Activated CD8-positive, alpha-beta memory T cell treated with anti-CD3 and anti-CD28 coated beads, Interleukin-2, amount 10 ng/mL, durations not matched to agents 7 days and 5 days (primary cell): ENCODE results near the gene TRIP10. TPM values are rescaled to one million over a fixed set of nuclear protein-coding genes. Genes with fewer than 3 reads are reported as not detected.
A peak's percentile ranks its signal among the peaks of the same experiment; 100 is the strongest.

Experiments used
- ATAC-seq: fragments of 150-1000 bp; cut with Tn5 transposase; one replicate; pipeline ENCODE4 v1.10.0; 2021; ENCODE audit warnings: moderate library complexity
- CTCF ChIA-PET: fragments of 350-600 bp; sonication (Branson Sonifier 250); formaldehyde crosslinking; loops from one replicate; lab custom pipeline; 2021; ENCODE audit warnings: antibody characterized with exemption; lab: Charles Lee
- DNase-seq: peaks from one replicate; pipeline ENCODE4 v3.0.0-alpha.2; 2020
- H3K27ac Mint-ChIP-seq: one replicate; pipeline ENCODE4 v1.8.0; 2021; ENCODE audit warnings: mild to moderate bottlenecking, mixed read lengths
- H3K27me3 Mint-ChIP-seq: one replicate; pipeline ENCODE4 v1.8.0; 2021; ENCODE audit warnings: mixed read lengths
- H3K36me3 Mint-ChIP-seq: one replicate; pipeline ENCODE4 v1.8.0; 2021; ENCODE audit warnings: mild to moderate bottlenecking, mixed read lengths
- H3K4me1 Mint-ChIP-seq: one replicate; pipeline ENCODE4 v1.8.0; 2021; ENCODE audit warnings: mixed read lengths
- H3K4me3 Mint-ChIP-seq: one replicate; pipeline ENCODE4 v1.8.0; 2021; ENCODE audit warnings: mild to moderate bottlenecking, moderate library complexity, mixed read lengths
- H3K9me3 Mint-ChIP-seq: one replicate; pipeline ENCODE4 v1.8.0; 2022; ENCODE audit warnings: low read depth, mixed read lengths
- total RNA-seq, 2 experiments: library from RNA; stranded (reverse); gene quantifications; one replicate each; pipeline ENCODE4 v1.2.3, GENCODE V29; 2021

TRIP10 gene
- 10 to 100 TPM; 13.7 to 22.2 TPM for total RNA-seq

DNA sequence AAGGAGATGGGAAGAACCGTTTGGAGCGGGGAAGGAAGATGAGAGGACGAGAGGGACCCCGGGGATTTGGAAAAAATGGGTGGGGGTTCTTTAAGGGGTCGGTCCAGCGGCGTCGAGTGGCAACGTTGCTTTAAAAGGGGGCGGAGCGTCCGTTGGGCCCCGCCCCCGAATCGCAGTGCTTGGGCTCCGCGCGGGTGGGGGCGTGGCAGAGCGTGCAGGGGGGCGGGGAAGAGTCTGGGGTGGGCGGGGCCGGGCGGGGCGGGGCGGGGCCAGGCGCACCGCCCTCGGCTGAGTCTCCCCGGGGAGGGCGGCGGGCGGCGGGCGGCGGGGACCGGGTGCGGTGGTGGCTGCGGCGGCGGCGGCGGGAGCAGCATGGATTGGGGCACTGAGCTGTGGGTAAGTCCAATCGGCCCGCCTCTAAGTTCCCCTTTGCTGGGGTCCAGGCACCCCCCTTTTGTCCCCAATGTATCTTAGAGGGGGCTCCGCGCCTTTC lies at the start of gene TRIP10:
Gene TRIP10 (plus strand): TSS at position 291 of the 493 bp plus-strand sequence. CDS start 82 bp downstream, at position 373.
- Mint-ChIP-seq H3K27me3 (no peaks in the 10 kb centered on the region), H3K27ac (peak within 1 kb of the TSS; percentile 99), H3K36me3 (peaks cover 2% of the 10 kb centered on the region), H3K9me3 (no peaks in the 10 kb centered on the region), H3K4me1 (peaks cover 36% of the 10 kb centered on the region), H3K4me3 (peak within 1 kb of the TSS; percentile 84)
- DNase-seq (peak; percentile 83), ATAC-seq (peak; percentile 3)
- CTCF ChIA-PET, result interaction anchor here (1.4 to 5.2 kb wide), 8 partner anchors 29 to 124 kb away, joined by 3 to 127 read pairs (median 16); partner anchors contain the start of genes SH2D3A and VAV1

DNA sequence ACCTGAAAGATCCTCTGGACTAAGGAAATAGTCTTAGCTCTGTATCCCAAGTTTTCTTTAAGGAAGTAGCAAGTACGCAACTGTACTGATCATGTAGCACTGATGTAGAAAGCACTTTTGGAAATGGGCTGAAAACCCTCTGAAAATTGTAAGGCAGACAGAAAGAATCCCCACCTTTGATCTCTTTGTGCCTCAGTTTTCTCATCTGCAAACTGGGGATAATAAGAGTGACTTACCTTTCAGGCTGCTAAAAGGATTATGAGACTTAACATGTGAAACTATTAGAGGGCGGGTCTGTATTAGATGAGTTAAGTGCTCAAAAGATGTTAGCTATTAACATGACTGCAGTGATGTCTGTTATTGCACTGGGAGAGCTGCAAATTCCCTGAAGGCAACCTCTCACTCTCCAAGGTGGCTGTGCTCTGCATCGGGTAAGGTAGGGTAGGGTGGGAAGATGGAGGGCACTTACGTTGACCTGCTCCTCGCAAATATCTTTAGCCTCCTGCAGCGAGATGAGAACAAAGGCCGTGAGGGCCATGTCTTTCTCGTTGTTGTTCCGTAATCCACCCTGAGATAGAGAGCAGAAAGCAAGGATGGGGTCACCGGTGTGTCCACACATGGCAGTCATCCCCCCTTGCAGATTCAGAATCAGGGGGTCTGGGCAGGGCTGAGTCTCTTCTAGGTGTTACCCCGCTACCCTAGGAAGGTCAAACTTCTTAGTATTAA lies 49.2 kb upstream of the TRIP10 start:
- ATAC-seq, result no peak
- no peak overlapping the region for H3K27ac Mint-ChIP-seq
- no peak for DNase-seq
- H3K36me3 Mint-ChIP-seq, result no peaks in the 10 kb centered on the region
- CTCF ChIA-PET, result no interaction called here
- no peak overlapping the region for H3K4me3 Mint-ChIP-seq
- H3K9me3 Mint-ChIP-seq, result peaks cover 3% of the 10 kb centered on the region
- no peaks in the 10 kb centered on the region for H3K27me3 Mint-ChIP-seq
- peaks cover 2% of the 10 kb centered on the region for H3K4me1 Mint-ChIP-seq

DNA sequence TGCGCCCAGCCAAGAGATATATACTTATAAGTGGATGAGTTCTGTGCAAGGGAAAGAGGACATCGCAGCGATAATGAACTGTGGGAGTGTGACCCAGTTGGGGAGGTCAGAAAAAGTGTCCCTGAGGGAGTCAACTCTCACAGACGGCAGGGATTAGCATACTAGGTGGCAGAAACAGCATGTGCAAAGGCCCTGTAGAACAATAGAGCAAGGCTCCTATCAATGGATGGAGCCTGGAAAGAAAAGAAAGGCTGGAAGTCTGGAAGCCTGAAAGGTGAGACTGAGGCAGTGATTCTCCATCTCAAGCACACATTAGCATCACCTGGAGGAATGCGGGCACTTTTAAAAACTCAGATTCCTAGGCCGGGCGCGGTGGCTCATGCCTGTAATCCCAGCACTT lies 48.1 kb upstream of the TRIP10 start:
- ATAC-seq, result no peak
- no peaks in the 10 kb centered on the region for H3K36me3 Mint-ChIP-seq
- peaks cover 3% of the 10 kb centered on the region for H3K9me3 Mint-ChIP-seq
- no peak overlapping the region for H3K4me3 Mint-ChIP-seq
- no peaks in the 10 kb centered on the region for H3K27me3 Mint-ChIP-seq
- peaks cover 4% of the 10 kb centered on the region for H3K4me1 Mint-ChIP-seq
- no peak overlapping the region for H3K27ac Mint-ChIP-seq
- DNase-seq, result no peak
- CTCF ChIA-PET, result no interaction called here

GRCh38 chr19:6692027-6692426 lies 47.5 kb upstream of the TRIP10 start:
- Mint-ChIP-seq H3K9me3 (peaks cover 3% of the 10 kb centered on the region), H3K27me3 (no peaks in the 10 kb centered on the region), H3K4me3 (no peak overlapping the region), H3K4me1 (peaks cover 7% of the 10 kb centered on the region), H3K27ac (no peak overlapping the region), H3K36me3 (no peaks in the 10 kb centered on the region)
- CTCF ChIA-PET, result no interaction called here
- DNase-seq, result no peak
- no peak for ATAC-seq

GRCh38 chr19:6693056-6693471 lies 46.4 kb upstream of the TRIP10 start:
- Mint-ChIP-seq H3K9me3 (peaks cover 3% of the 10 kb centered on the region), H3K4me1 (peaks cover 13% of the 10 kb centered on the region), H3K36me3 (no peaks in the 10 kb centered on the region), H3K27me3 (no peaks in the 10 kb centered on the region), H3K27ac (no peak overlapping the region), H3K4me3 (no peak overlapping the region)
- CTCF ChIA-PET, result no interaction called here
- ATAC-seq (no peak), DNase-seq (no peak)

- Mint-ChIP-seq H3K9me3 (peaks cover 4% of the 10 kb centered on the region), H3K36me3 (peaks cover 2% of the 10 kb centered on the region), H3K4me3 (no peak overlapping the region), H3K4me1 (peaks cover 12% of the 10 kb centered on the region), H3K27me3 (no peaks in the 10 kb centered on the region), H3K27ac (no peak overlapping the region)
- DNase-seq, result no peak
- peak; percentile 35 for ATAC-seq
- CTCF ChIA-PET, result no interaction called here
Observed at GRCh38 chr19:6693681-6694080, 45.8 kb upstream of the TRIP10 start.

- CTCF ChIA-PET, result no interaction called here
- peak; percentile 42 for ATAC-seq
- no peak overlapping the region for H3K4me3 Mint-ChIP-seq
- peaks cover 2% of the 10 kb centered on the region for H3K36me3 Mint-ChIP-seq
- H3K27me3 Mint-ChIP-seq, result no peaks in the 10 kb centered on the region
- no peak for DNase-seq
- peaks cover 2% of the 10 kb centered on the region for H3K9me3 Mint-ChIP-seq
- H3K27ac Mint-ChIP-seq, result no peak overlapping the region
- peaks cover 11% of the 10 kb centered on the region for H3K4me1 Mint-ChIP-seq
Observed at GRCh38 chr19:6694147-6694815, 45.2 kb upstream of the TRIP10 start.

DNA sequence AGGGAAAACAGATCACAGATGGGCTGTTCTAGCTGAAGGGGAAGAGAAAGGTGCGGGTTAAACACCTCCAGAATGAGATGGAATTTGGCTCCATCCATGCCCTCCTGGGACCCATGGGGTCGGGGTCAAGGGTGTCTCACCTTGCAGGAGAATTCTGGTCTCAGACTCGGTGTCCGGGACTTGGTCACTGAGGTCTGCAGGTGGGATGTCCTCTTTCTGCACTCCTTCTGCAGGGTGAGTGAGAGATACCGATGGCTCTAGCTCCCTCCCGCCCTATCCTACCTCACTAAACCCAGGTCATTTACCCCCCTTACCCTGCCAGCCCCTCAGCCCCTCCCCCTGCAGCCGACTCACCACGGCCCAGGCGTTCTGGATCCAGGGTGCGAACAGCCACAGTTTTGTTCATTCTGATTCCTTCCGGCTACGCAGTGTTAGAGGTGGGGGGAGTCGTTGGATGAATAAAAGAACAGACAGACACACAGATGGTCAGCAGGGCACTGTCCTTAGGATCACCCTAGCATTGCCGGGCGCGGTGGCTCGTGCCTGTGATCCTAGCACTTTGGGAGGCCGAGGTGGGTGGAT lies 43.1 kb upstream of the TRIP10 start:
- Mint-ChIP-seq H3K36me3 (peaks cover 2% of the 10 kb centered on the region), H3K9me3 (peaks cover 2% of the 10 kb centered on the region), H3K4me3 (no peak overlapping the region), H3K27ac (no peak overlapping the region), H3K4me1 (peaks cover 11% of the 10 kb centered on the region), H3K27me3 (no peaks in the 10 kb centered on the region)
- DNase-seq (no peak), ATAC-seq (no peak)
- CTCF ChIA-PET, result interaction anchor here (0.7 to 1.3 kb wide), 4 partner anchors 20 to 72 kb away, joined by 3 to 4 read pairs (median 4); partner anchors contain the start of gene TNFSF14

GRCh38 chr19:6697291-6697690 lies 42.2 kb upstream of the TRIP10 start:
- H3K9me3 Mint-ChIP-seq, result peaks cover 2% of the 10 kb centered on the region
- H3K27me3 Mint-ChIP-seq, result no peaks in the 10 kb centered on the region
- CTCF ChIA-PET, result interaction anchor here (1.3 kb wide), 1 partner anchor 28 kb away, joined by 3 read pairs; the partner anchor contains the start of gene TNFSF14
- H3K4me1 Mint-ChIP-seq, result peaks cover 11% of the 10 kb centered on the region
- DNase-seq (peak; percentile 58), ATAC-seq (peak; percentile 52)
- H3K36me3 Mint-ChIP-seq, result peaks cover 2% of the 10 kb centered on the region
- H3K27ac Mint-ChIP-seq, result no peak overlapping the region
- H3K4me3 Mint-ChIP-seq, result no peak overlapping the region

- CTCF ChIA-PET, result no interaction called here
Observed at GRCh38 chr19:6699935-6700334, 39.5 kb upstream of the TRIP10 start.

DNA sequence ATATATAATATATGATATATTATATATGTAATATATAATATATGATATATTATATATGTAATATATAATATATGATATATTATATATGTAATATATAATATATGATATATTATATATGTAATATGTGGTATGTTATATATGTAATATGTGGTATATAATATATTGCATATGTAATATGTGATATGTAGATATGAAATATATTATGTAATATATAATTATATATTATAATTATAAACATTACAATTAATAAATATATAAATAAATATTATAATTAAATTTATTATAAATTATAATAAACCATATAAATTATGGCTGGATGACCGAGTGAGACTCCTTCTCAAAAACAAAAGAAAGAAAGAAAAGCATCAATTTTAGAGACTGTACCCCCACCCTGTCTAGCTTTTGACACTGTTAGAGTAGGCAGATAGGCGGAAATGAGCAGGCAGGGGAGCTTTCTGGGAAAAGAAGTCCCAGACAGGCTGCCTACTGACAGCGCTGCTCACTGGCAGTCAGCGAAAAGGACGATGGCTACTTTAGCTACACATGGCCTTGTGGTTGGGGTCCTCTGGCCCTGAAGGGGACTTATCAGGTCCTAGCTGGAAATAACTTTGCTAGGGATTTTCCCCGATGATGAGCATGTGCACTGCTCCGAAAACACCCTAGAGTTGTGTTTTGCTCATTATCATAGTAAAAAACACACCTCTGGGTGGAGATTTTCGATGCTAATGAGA lies 38.7 kb upstream of the TRIP10 start:
- H3K9me3 Mint-ChIP-seq, result peaks cover 2% of the 10 kb centered on the region
- H3K27ac Mint-ChIP-seq, result no peak overlapping the region
- H3K4me3 Mint-ChIP-seq, result no peak overlapping the region
- H3K27me3 Mint-ChIP-seq, result no peaks in the 10 kb centered on the region
- CTCF ChIA-PET, result no interaction called here
- DNase-seq, result no peak
- peaks cover 2% of the 10 kb centered on the region for H3K36me3 Mint-ChIP-seq
- no peak for ATAC-seq
- H3K4me1 Mint-ChIP-seq, result peaks cover 11% of the 10 kb centered on the region

More at GRCh38 chr19:6699935-6700334, 39.5 kb upstream of the TRIP10 start:
- peaks cover 2% of the 10 kb centered on the region for H3K36me3 Mint-ChIP-seq
- peaks cover 11% of the 10 kb centered on the region for H3K4me1 Mint-ChIP-seq
- peaks cover 2% of the 10 kb centered on the region for H3K9me3 Mint-ChIP-seq
- ATAC-seq (no peak), DNase-seq (no peak)
- no peaks in the 10 kb centered on the region for H3K27me3 Mint-ChIP-seq
- no peak overlapping the region for H3K4me3 Mint-ChIP-seq
- no peak overlapping the region for H3K27ac Mint-ChIP-seq

DNA sequence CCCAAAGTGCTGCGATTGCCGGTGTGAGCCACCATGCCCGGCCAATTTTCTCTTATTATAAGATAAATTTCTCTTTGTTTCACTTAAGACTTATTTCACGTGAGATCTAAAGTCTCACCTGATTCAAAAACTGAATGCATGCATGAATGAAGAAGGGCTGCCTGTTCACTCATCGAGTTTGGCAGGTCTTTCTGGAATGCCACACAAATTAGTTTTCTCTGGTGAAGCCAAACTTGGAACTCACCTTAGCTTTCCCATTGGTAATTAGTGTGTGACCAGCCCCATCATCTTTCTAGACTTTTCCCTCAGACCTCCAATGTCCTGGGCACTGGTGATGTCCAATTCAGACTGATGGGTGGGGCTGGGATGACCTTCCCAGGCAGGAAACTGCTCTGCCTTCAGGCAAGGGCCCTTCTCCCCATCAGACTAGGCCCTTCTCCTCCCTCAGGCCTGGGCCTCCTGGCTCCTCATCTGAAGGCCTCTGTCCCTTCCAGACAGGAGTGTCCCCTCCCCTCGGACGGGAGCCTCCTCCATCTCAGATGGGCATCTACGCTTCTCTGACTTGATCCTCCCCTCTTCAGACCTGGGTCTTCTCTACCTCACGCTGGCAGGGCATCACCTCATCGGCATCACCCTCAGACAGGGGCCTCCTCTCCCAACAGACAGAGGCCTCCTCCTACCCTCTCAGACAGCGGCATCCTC lies 33.4 kb upstream of the TRIP10 start:
- CTCF ChIA-PET, result no interaction called here
- DNase-seq, result no peak
- no peak for ATAC-seq
- H3K27me3 Mint-ChIP-seq, result peaks cover 32% of the 10 kb centered on the region
- peaks cover 10% of the 10 kb centered on the region for H3K4me1 Mint-ChIP-seq
- no peak overlapping the region for H3K27ac Mint-ChIP-seq
- H3K4me3 Mint-ChIP-seq, result no peak overlapping the region
- H3K9me3 Mint-ChIP-seq, result no peaks in the 10 kb centered on the region
- no peaks in the 10 kb centered on the region for H3K36me3 Mint-ChIP-seq
